ENCODE results near the gene PPM1F.
"Not testable (repeated sequence)": the region's sequence is repeated elsewhere in the genome, so short reads cannot be mapped to it uniquely, and the experiment has no call there.

PPM1F gene

DNA sequence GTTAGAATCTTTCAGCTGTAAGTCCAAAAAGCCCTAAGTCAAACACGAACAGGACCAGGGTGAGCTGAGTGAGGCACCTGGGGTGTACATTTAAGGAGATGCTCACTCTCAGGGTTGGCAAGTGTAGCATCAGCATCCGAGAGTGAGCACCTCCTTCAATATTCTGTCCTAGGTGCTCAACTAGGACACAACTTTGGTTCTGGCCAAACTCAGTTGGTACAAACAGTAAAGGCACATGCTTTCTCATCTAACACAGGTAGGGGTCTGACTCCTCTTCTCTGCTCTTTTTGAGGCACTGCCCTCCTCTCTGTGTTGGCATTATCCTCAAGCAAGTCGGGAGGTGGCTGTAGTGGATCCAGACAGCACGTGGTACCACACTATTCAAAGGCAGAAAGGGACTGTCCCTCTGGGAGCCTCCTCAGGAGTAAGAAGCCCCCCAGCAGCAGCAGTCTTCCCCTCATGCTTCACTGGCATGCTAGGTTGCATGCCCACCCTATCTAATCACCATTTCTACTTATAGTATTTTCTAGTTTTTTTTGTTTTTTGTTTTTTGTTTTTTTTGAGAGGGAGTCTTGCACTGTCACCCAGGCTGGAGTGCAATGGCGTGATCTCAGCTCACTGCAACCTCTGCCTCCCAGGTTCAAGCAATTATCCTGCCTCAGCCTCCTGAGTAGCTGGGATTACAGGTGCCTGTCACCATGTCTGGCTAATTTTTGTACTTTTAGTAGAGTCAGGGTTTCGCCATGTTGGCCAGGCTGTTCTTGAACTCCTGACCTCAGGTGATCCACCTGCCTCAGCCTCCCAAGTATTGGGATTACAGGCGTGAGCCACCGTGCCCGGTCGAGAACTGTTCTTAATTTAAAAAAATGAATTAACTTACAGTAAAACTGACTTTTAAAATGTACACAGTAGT is 70.6 kb downstream of the PPM1F start:
- DNase-seq: no peak

GRCh38 chr22:21876486-21877176 is 76.0 kb downstream of the PPM1F start:
- no peak for DNase-seq

DNA sequence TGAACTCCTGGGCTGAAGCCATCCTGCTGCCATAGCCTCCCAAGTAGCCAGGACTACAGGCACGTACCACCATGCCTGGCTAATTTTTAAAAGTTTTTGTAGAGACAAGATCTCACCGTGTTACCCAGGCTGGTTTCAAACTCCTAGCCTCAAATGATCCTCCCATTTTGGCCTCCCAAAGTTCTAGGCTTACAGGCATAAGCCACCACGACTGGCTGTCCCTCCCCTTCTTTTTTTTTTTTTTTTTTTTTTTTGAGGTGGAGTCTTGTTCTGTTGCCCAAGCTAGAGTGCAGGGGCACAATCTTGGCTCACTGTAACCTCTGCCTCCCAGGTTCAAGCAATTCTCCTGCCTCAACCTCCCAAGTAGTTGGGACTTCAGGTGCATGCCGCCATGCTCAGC is 77.7 kb downstream of the PPM1F start:
- not testable (repeated sequence) for DNase-seq

DNA sequence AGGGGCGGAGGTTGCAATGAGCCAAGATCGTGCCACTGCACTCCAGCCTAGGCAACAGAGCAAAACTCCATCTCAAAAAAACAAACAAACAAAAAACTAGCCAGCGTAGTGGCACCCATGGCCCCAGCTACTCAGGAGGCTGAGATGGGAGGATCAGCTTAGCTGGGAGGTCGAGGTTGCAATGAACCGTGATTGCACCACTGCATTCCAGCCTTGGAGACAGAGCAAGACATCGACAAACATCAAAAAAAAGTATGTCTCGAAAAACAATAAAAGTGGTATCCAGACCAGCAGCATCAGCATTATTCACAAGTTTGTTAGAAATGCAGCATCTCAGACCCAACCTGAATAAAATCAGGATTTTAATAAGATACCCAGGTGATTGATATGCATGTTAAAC is 79.0 kb downstream of the PPM1F start:
- DNase-seq: no peak

DNA sequence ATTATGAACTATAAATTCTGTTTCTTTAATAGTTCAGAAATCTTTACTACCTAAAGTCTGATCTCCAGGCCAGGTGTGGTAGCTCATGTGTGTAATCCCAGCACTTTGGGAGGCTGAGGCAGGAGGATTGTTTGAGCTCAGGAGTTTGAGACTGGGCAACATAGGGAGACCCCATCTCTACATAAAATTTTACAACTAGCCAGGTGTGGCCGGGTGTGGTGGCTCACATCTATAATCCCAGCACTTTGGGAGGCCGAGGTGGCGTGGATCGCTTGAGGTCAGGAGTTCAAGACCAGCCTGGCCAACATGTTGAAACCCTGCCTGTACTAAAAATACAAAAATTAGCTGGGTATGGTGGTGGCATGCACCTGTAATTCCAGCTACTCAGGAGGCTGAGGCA is 79.9 kb downstream of the PPM1F start:
- not testable (repeated sequence) for DNase-seq

All from stimulated activated CD4-positive, alpha-beta T cell treated with anti-CD3 and anti-CD28 coated beads, Interleukin-4, amount 100 ng/mL, for 4 hours (primary cell).